NCI-H146 treated with DMSO at 0.1 percent for 48 hours (cell line): ENCODE data around the gene AHSG.
"Not testable (repeated sequence)": the region's sequence is repeated elsewhere in the genome, so short reads cannot be mapped to it uniquely, and the experiment has no call there.

Source experiments
- DNase-seq: peaks from one replicate; lab custom pipeline; 2025; ENCODE audit not compliant: unreplicated experiment; lab: John Stamatoyannopoulos, UW

AHSG gene, protein sequence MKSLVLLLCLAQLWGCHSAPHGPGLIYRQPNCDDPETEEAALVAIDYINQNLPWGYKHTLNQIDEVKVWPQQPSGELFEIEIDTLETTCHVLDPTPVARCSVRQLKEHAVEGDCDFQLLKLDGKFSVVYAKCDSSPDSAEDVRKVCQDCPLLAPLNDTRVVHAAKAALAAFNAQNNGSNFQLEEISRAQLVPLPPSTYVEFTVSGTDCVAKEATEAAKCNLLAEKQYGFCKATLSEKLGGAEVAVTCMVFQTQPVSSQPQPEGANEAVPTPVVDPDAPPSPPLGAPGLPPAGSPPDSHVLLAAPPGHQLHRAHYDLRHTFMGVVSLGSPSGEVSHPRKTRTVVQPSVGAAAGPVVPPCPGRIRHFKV

DNA sequence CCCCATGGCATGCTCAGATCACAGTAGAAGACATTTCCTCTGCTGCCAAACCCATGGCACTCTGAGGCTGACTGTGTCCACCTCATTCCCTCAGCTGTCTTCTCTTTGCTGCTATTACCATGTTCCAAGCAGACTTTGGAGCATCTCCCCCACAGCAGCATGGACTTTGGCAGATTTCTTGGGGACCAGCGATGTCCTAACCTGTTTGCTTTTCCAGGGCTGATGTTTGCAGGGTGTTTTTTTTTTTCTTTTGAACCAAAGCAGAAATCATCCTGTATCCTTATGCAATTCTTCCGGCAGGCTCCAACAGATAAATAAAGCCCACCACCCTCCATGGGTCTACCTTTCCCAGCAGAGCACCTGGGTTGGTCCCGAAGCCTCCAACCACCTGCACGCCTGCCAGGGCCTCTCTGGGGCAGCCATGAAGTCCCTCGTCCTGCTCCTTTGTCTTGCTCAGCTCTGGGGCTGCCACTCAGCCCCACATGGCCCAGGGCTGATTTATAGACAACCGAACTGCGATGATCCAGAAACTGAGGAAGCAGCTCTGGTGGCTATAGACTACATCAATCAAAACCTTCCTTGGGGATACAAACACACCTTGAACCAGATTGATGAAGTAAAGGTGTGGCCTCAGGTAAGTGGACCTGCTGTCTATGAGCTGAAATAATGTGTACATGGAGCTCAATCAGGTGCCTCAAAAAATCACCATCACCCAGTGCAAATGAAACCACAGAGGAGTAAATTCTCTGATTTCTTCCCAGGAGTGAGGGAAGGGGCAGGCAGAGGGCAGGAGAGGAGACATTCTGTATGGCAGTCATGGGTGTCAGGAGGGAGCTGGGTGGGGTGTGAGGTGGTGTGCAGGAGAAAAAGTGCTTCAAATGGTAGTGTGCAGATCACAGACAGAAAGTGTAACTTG lies at the start of gene AHSG:
TSS of gene AHSG (plus strand) at position 340 of the 916 bp plus-strand sequence. CDS start at position 422, 82 bp downstream.
- DNase-seq = no peak

- DNase-seq = no peak
These were observed 48.3 kb upstream of the AHSG start for GRCh38 chr3:186564586-186564985.

- no peak for DNase-seq
These were observed 46.1 kb upstream of the AHSG start for GRCh38 chr3:186566772-186567071.

DNA sequence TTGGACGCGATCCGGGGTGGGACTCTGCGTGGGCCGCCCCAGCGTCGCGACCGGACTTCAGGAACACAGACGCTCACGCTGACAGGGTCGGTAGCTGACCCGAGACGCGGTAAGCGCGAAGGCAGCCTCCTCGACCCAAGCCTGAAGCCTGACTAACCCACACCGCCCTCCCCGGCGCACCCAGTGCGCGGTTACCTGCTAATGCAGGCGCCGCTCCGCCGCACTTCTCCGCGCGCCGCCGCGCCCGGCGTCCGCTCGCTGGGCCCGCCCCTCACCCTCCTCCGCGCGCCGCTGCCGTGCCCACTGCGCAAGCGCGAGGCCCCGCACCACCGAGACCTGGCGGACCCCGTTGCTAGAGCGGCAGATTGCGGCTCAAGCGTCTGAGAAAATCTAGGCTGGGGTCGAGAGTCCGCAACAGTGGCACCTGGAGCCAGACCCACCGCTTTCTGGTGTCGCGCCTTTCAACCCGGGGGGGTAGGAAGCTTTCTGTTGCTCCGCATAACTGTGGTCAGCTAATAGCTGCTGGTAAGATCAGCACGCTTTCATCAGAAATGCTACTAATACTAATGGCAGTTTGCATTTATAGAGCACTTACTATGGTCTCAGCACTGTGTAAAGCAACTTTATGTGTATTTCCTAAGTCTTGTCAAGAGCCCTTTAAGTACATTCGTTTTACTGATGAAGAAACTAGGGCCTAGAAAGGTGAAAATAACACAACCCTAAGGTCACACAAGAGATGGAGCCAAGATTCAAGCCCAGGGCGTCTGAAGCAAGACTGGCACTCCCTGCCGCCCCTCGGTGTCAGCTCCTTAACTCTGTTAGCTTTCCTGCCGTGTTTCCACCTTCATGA lies 45.6 kb upstream of the AHSG start, which contains the start of gene TBCCD1:
TSS of gene TBCCD1 (minus strand) at position 268 of the 850 bp plus-strand sequence. CDS start 3,010 bp downstream, outside the sequence.
- peak; percentile 90 for DNase-seq

GRCh38 chr3:186569361-186569760 lies 43.5 kb upstream of the AHSG start:
- not testable (repeated sequence) for DNase-seq

DNA sequence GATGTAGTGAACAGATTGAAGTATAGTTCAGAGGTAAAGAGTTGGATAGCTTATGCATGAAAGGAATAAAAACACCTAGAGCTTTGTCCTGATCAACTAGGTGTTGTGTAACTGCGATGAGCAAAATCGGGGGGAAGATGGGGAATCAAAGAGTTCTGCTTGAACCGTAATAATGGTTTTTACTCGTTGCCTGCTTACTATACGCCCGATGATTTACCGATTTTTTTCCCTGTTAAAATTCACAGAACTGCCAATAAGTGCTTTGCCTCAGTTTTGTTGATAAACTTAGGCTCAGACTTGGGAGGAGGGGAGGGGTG lies 43.1 kb upstream of the AHSG start:
- DNase-seq = no peak

DNA sequence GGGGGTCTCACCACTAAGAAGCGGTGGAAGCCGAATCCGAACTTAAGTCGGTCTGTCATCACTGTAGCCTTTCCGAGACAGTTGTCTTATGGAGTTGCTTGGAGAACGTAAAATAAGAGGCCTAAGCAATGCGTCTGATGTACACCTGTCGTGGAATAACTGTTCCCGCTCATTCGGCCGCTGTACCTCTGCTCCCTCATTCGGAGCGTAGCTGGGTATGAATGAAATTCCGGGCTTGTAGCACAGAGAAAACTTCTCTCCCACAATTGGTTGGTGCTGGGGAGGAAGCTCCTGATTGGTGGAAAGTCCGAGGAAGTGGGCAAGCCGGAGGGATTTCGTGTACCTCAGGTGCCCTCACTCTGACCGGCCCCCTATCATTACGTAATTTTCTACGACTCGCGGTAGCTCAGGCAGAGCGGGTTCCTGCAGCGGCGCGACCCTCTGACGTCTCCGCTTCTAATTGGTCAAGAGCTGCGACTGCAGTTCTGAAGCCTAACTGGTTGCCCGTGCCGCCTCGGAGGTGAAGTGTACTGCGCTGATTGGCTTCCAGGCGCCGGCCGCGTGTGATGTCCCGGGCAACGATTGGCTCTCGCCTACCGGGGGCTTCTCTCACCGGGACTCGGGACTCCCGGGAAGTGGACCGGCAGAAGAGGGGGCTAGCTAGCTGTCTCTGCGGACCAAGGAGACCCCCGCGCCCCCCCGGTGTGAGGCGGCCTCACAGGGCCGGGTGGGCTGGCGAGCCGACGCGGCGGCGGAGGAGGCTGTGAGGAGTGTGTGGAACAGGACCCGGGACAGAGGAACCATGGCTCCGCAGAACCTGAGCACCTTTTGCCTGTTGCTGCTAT lies 42.5 kb upstream of the AHSG start, which contains the start of gene DNAJB11:
TSS of gene DNAJB11 (plus strand) at position 625 of the 845 bp plus-strand sequence. CDS start at position 803, 178 bp downstream.
- DNase-seq = peak; percentile 100

DNA sequence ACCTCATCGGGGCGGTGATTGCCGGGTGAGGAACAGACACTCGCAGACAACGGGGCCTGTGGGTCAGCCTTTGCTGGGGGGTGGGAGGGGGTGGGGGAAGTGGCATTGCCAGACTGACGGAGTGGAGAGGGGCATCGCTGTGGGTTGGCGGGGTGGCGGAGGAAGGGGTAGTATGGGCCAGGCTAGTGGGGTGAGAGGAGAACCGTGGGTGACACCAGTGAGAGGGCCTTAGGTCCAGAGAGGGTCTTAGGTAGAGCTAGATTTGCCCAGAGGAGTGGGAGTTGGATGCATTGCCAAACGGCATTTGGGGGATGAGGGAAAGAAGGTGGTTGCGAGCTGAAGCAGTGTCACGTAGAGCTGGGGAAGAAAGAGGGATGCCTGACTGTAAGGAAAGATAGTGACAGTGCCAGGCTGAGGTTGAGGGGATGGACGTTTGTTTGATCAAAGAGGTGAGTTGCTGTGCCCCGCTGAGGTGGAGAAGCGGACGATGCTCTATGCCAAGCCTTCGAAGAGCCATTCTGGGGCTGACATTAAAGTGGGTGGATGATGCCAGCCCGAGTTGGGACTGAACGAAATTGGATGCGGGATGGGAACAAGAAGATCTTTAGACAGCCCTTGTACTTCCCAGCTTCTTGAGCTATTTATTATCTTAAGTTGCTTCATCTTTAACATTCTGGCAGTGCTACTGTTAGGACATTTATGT lies 41.8 kb upstream of the AHSG start:
- DNase-seq = no peak

DNA sequence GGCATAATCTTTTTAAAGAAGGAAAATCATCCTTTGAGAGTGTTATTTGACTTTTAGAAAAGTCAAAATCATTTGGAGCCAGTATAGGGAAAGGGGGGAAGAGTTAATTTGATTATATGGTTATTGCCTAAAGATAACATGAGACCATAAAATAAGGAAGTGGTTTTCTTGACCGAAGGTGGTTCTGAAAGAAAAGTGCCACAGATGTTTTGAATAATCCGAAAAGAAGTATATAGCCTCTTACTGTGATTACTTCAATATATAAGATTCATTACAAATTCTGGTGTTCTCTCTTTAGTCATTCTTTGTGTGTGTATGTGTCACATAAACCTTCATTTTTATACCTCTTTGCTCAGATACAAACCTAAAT lies 41.2 kb upstream of the AHSG start:
- no peak for DNase-seq

DNA sequence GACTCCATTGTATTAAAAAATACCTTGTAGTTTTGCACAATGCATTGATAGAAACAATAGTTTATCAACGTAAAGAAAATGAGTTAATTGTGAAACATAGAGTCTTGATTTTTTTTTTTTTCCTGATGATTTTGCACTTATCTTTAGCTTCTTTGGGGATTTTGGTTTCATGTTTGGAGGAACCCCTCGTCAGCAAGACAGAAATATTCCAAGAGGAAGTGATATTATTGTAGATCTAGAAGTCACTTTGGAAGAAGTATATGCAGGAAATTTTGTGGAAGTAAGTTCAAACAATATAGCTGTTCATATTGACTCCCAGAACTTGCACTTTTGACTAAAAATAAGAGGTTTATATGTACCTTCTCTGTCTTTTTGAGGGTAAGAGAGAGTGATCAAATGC lies 35.3 kb upstream of the AHSG start:
- no peak for DNase-seq

- DNase-seq = no peak
These were observed 32.1 kb upstream of the AHSG start for GRCh38 chr3:186580785-186581184.

- no peak for DNase-seq
These were observed 30.3 kb upstream of the AHSG start for GRCh38 chr3:186582541-186582940.

- DNase-seq = no peak
These were observed 29.0 kb upstream of the AHSG start for GRCh38 chr3:186583831-186584230.

DNA sequence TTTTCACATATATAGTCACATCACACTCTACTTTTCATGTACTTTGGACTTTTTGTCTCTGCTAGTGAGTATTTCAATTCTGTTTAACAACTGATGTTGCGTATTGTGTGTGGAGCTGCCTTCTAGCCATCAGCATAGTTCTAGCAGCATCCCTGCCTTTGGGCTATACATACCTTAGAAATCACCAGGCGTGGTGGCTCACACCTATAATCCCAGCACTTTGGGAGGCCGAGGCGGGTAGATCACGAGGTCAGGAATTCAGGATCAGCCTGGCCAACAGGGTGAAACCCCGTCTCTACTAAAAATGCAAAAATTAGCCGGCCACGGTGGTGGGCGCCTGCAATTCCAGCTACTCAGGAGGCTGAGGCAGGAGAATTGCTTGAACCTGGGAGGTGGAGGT lies 26.6 kb upstream of the AHSG start:
- DNase-seq = not testable (repeated sequence)

GRCh38 chr3:186587183-186587582 lies 25.7 kb upstream of the AHSG start:
- DNase-seq = no peak

- DNase-seq = no peak
These were observed 24.2 kb upstream of the AHSG start for GRCh38 chr3:186588632-186589031.

- DNase-seq = no peak
These were observed 23.7 kb upstream of the AHSG start for GRCh38 chr3:186589121-186589520.

DNA sequence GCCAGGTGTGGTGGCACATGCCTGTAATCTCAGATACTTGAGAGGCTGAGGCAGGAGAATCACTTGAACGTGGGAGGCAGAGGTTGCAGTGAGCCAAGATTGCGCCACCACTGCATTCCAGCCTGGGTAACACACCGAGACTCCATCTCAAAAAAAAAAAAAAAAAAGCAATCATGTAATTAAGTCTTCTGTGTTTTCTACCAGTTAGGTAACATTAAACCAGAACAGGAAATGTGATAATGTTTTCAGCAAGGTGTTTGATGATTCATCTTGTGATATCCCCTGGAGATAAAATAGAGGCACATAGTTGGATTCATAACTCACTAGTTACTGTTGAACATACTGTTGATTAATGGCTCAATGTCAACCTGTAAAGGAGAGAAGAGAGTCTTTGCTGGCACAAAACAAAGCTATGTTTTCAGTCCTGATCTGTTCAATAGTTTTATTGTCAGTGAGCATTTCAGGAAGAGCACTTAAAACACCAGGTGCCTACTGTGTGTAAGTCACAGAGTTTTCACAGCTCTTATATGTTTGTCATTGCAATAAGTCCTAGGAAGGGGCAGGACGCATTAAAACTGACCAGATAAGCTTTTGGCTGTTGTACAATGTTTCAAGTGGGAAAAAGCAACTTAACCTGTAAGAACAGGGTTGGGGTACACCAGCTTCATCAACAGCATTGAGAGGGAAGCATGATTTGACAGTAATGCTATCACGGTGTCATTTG lies 22.8 kb upstream of the AHSG start:
- DNase-seq = peak; percentile 62
